Prostate gland (tissue), 2 donors: ENCODE results near the gene TARP.

Source experiments
- CTCF ChIP-seq, 4 experiments: fragments of 200-600 bp in 2 of 4; fragments of 450-650 bp in 2 of 4; sonication (generic) in 2 of 4; IDR thresholded peaks; 1 replicate in 3 of 4; 2 replicates in 1 of 4; pipeline ENCODE4 v1.5.1; 2016 to 2019; ENCODE audit warnings: antibody characterized with exemption in 4 of 4, mild to moderate bottlenecking in 2 of 4, moderate library complexity in 2 of 4
- POLR2AphosphoS5 ChIP-seq: sonication (generic); formaldehyde crosslinking; IDR thresholded peaks from one replicate; pipeline ENCODE4 v1.6.1; 2017; ENCODE audit warnings: antibody characterized with exemption

GRCh38 chr7:38307640-38308039, 34.2 kb upstream of the TARP start:
- TF ChIP-seq CTCF (IDR thresholded peaks at IDR 0.05), result no peak
- TF ChIP-seq POLR2AphosphoS5, result no peak
